Keratinocyte (primary cell): ENCODE results near the gene NOTUM.

Source experiments
- CTCF ChIP-seq, 3 experiments: IDR thresholded peaks in 1 of 3; conservative IDR thresholded peaks in 1 of 3; optimal IDR thresholded peaks in 1 of 3; 2 replicates in 2 of 3; 3 replicates in 1 of 3; pipeline versions ENCODE3 to v1.5.1; 2011; ENCODE audit warnings: low read length in 3 of 3, mild to moderate bottlenecking in 3 of 3, moderate library complexity in 2 of 3, control low read depth in 1 of 3, inconsistent platforms in 1 of 3; ENCODE audit not compliant: insufficient read depth in 2 of 3; ENCODE audit errors: extremely low read depth in 1 of 3
- EZH2 ChIP-seq: IDR thresholded peaks from one replicate; pipeline ENCODE4 v1.6.1; 2012; ENCODE audit warnings: inconsistent platforms, mild to moderate bottlenecking, low read length, moderate library complexity

- TF ChIP-seq CTCF (optimal IDR thresholded peaks at IDR 0.05 in 1 of 3, IDR thresholded peaks at IDR 0.05 in 1 of 3, conservative IDR thresholded peaks at IDR 0.05 in 1 of 3; ENCODE audit: extremely low read depth in 1 of 3, insufficient read depth in 2 of 3, low read length in 3 of 3): no peak
- TF ChIP-seq EZH2: no peak
These were observed 35.0 kb downstream of the NOTUM start for GRCh38 chr17:81925860-81926450.
